SJCRH30 (cell line): ENCODE data around the gene TRMT61A. TPM values are rescaled to one million over a fixed set of nuclear protein-coding genes. Genes with fewer than 3 reads are reported as not detected.

Source experiments
- total RNA-seq: library from RNA; depleted of rRNA; stranded (reverse); fragments of >200 nt; shearing (Covaris generic); gene quantifications from 2 replicates; pipeline ENCODE4 v1.2.3, GENCODE V29; 2014; rRNA removed

Gene TRMT61A
- total RNA-seq, 1 experiment from 2014 or later = 18.7 TPM

Other genes with a start within 250 kb of the TRMT61A start
- 352 and 383 TPM in 2 replicates for gene EIF5, start 195.0 kb upstream of the TRMT61A start, total RNA-seq
- 74.3 and 83.9 TPM in 2 replicates for gene MARK3, start 143.8 kb upstream of the TRMT61A start, total RNA-seq
- gene CKB, start 6.4 kb upstream of the TRMT61A start, total RNA-seq = 66.4 and 84.4 TPM in 2 replicates
- gene BAG5, start 33.5 kb downstream of the TRMT61A start, total RNA-seq = 43.7 and 45.9 TPM in 2 replicates
- 43.0 and 47.2 TPM in 2 replicates for gene COA8, start 33.8 kb downstream of the TRMT61A start, total RNA-seq
- gene KLC1, start 100.0 kb downstream of the TRMT61A start, total RNA-seq = 156 and 175 TPM in 2 replicates
- 58.0 and 67.0 TPM in 2 replicates for gene XRCC3, start 186.3 kb downstream of the TRMT61A start, total RNA-seq
- 28.3 and 28.6 TPM in 2 replicates for gene ZFYVE21, start 186.6 kb downstream of the TRMT61A start, total RNA-seq